ENCODE results near the gene PTGS1. TPM values are rescaled to one million over a fixed set of nuclear protein-coding genes. Genes with fewer than 3 reads are reported as not detected.
"Not testable (repeated sequence)": the region's sequence is repeated elsewhere in the genome, so short reads cannot be mapped to it uniquely, and the experiment has no call there.

PTGS1 gene
- total RNA-seq, 1 donor from 2014 or later, result 0.97 TPM

- H3K27ac Mint-ChIP-seq (ENCODE audit: unreplicated experiment), result no peak overlapping the region
- no peaks in the 10 kb centered on the region for H3K9me3 Mint-ChIP-seq (ENCODE audit: low read depth)
- TF ChIP-seq CTCF (IDR thresholded peaks at IDR 0.05), result no peak
- peaks cover 7% of the 10 kb centered on the region for H3K4me1 Mint-ChIP-seq (ENCODE audit: low read depth)
- no peak for DNase-seq (ENCODE audit: low spot score)
- no peak overlapping the region for H3K4me3 Mint-ChIP-seq (ENCODE audit: unreplicated experiment)
- H3K36me3 Mint-ChIP-seq (ENCODE audit: low read depth), result peaks cover 12% of the 10 kb centered on the region
- H3K27me3 Mint-ChIP-seq (ENCODE audit: low read depth), result no peaks in the 10 kb centered on the region
Observed at GRCh38 chr9:122329597-122329996, 41.2 kb upstream of the PTGS1 start.

- H3K4me3 Mint-ChIP-seq (ENCODE audit: unreplicated experiment); H3K4me1 Mint-ChIP-seq (ENCODE audit: low read depth); H3K9me3 Mint-ChIP-seq (ENCODE audit: low read depth); DNase-seq (ENCODE audit: low spot score); H3K27ac Mint-ChIP-seq (ENCODE audit: unreplicated experiment); H3K27me3 Mint-ChIP-seq (ENCODE audit: low read depth): not testable (repeated sequence)
- H3K36me3 Mint-ChIP-seq (ENCODE audit: low read depth), result peaks cover 12% of the 10 kb centered on the region
Observed at GRCh38 chr9:122330466-122330865, 40.4 kb upstream of the PTGS1 start.

- no peak overlapping the region for H3K4me3 Mint-ChIP-seq (ENCODE audit: unreplicated experiment)
- no peak for DNase-seq (ENCODE audit: low spot score)
- H3K27ac Mint-ChIP-seq (ENCODE audit: unreplicated experiment), result no peak overlapping the region
- peaks cover 8% of the 10 kb centered on the region for H3K36me3 Mint-ChIP-seq (ENCODE audit: low read depth)
- peaks cover 6% of the 10 kb centered on the region for H3K27me3 Mint-ChIP-seq (ENCODE audit: low read depth)
- H3K4me1 Mint-ChIP-seq (ENCODE audit: low read depth), result peaks cover 3% of the 10 kb centered on the region
- TF ChIP-seq CTCF (IDR thresholded peaks at IDR 0.05), result no peak
- H3K9me3 Mint-ChIP-seq (ENCODE audit: low read depth), result no peaks in the 10 kb centered on the region
Observed at GRCh38 chr9:122331523-122331927, 39.3 kb upstream of the PTGS1 start.

GRCh38 chr9:122332083-122332482, 38.7 kb upstream of the PTGS1 start:
- H3K9me3 Mint-ChIP-seq (ENCODE audit: low read depth), result no peaks in the 10 kb centered on the region
- no peak for DNase-seq (ENCODE audit: low spot score)
- H3K27me3 Mint-ChIP-seq (ENCODE audit: low read depth), result peaks cover 8% of the 10 kb centered on the region
- peaks cover 8% of the 10 kb centered on the region for H3K36me3 Mint-ChIP-seq (ENCODE audit: low read depth)
- H3K4me1 Mint-ChIP-seq (ENCODE audit: low read depth), result peaks cover 3% of the 10 kb centered on the region
- no peak for TF ChIP-seq CTCF (IDR thresholded peaks at IDR 0.05)
- no peak overlapping the region for H3K4me3 Mint-ChIP-seq (ENCODE audit: unreplicated experiment)
- no peak overlapping the region for H3K27ac Mint-ChIP-seq (ENCODE audit: unreplicated experiment)

- TF ChIP-seq CTCF (IDR thresholded peaks at IDR 0.05), result no peak
Observed at GRCh38 chr9:122332644-122333043, 38.2 kb upstream of the PTGS1 start.

GRCh38 chr9:122333169-122333808, 37.5 kb upstream of the PTGS1 start:
- Mint-ChIP-seq H3K9me3 (ENCODE audit: low read depth) (no peaks in the 10 kb centered on the region), H3K36me3 (ENCODE audit: low read depth) (peaks cover 8% of the 10 kb centered on the region), H3K4me1 (ENCODE audit: low read depth) (peaks cover 3% of the 10 kb centered on the region), H3K27ac (ENCODE audit: unreplicated experiment) (no peak overlapping the region), H3K4me3 (ENCODE audit: unreplicated experiment) (no peak overlapping the region), H3K27me3 (ENCODE audit: low read depth) (peaks cover 10% of the 10 kb centered on the region)
- no peak for TF ChIP-seq CTCF (IDR thresholded peaks at IDR 0.05)
- no peak for DNase-seq (ENCODE audit: low spot score)

More at GRCh38 chr9:122332644-122333043, 38.2 kb upstream of the PTGS1 start:
- no peaks in the 10 kb centered on the region for H3K9me3 Mint-ChIP-seq (ENCODE audit: low read depth)
- H3K27ac Mint-ChIP-seq (ENCODE audit: unreplicated experiment), result no peak overlapping the region
- H3K4me3 Mint-ChIP-seq (ENCODE audit: unreplicated experiment), result no peak overlapping the region
- peaks cover 8% of the 10 kb centered on the region for H3K36me3 Mint-ChIP-seq (ENCODE audit: low read depth)
- peaks cover 10% of the 10 kb centered on the region for H3K27me3 Mint-ChIP-seq (ENCODE audit: low read depth)
- DNase-seq (ENCODE audit: low spot score), result no peak
- H3K4me1 Mint-ChIP-seq (ENCODE audit: low read depth), result peaks cover 3% of the 10 kb centered on the region

Measured in chondrocyte (in vitro differentiated cells).